ENCODE results near the gene NKAIN2. TPM values are rescaled to one million over a fixed set of nuclear protein-coding genes. Genes with fewer than 3 reads are reported as not detected.
"Not testable (repeated sequence)": the region's sequence is repeated elsewhere in the genome, so short reads cannot be mapped to it uniquely, and the experiment has no call there.

Gene NKAIN2
- total RNA-seq, 3 donors from 2014 or later (not counting 1 experiment from before 2014, with no cell fraction given) = 0.45 TPM; not detected in 2

GRCh38 chr6:124237911-124238310 lies 434.2 kb downstream of the NKAIN2 start:
- Mint-ChIP-seq H3K27ac (no peak overlapping the region), H3K9me3 (peaks cover 17 to 19% of the 10 kb centered on the region in 2 donors), H3K4me1 (no peaks in the 10 kb centered on the region), H3K27me3 (ENCODE audit: low read depth in 2 of 2) (no peaks in the 10 kb centered on the region), H3K4me3 (no peak overlapping the region), H3K36me3 (peaks cover 8% of the 10 kb centered on the region)
- Histone ChIP-seq H3K27ac (ENCODE audit: low read length) (no peak overlapping the region), H3K4me1 (ENCODE audit: control insufficient read depth, insufficient read depth, low read length) (no peaks in the 10 kb centered on the region), H3K27me3 (ENCODE audit: control insufficient read depth, insufficient read depth, low read length) (no peaks in the 10 kb centered on the region), H3K9me3 (ENCODE audit: control insufficient read depth, insufficient read depth, low read length) (no peaks in the 10 kb centered on the region), H3K4me3 (ENCODE audit: low read length) (no peak overlapping the region), H3K36me3 (ENCODE audit: control insufficient read depth, insufficient read depth, low read length) (no peaks in the 10 kb centered on the region)
- no peak for DNase-seq
- ATAC-seq = no peak
- intact Hi-C loops (cut with micrococcal nuclease) = no loop called here
- TF ChIP-seq, protein P1, sequence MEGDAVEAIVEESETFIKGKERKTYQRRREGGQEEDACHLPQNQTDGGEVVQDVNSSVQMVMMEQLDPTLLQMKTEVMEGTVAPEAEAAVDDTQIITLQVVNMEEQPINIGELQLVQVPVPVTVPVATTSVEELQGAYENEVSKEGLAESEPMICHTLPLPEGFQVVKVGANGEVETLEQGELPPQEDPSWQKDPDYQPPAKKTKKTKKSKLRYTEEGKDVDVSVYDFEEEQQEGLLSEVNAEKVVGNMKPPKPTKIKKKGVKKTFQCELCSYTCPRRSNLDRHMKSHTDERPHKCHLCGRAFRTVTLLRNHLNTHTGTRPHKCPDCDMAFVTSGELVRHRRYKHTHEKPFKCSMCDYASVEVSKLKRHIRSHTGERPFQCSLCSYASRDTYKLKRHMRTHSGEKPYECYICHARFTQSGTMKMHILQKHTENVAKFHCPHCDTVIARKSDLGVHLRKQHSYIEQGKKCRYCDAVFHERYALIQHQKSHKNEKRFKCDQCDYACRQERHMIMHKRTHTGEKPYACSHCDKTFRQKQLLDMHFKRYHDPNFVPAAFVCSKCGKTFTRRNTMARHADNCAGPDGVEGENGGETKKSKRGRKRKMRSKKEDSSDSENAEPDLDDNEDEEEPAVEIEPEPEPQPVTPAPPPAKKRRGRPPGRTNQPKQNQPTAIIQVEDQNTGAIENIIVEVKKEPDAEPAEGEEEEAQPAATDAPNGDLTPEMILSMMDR (IDR thresholded peaks at IDR 0.05) = no peak
- 100% methylated on average over 1 of the region's 3 CpGs for WGBS (ENCODE audit: insufficient coverage)

DNA sequence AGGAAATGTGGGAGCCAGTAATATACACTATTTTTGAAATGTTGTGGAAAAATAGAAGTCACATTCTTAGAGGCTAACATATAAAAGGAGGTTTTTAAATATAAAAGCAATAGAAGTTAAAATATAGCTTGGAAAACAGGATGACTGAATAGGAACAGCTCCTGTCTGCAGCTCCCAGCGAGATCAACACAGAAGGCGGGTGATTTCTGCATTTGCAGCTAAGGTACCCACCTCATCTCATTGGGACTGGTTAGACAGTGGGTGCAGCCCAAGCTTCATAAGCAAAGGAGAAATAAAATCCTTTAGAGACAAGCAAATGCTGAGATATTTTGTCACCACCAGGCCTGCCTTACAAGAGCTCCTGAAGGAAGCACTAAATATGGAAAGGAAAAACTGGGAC lies 434.7 kb downstream of the NKAIN2 start:
- H3K27ac Mint-ChIP-seq; H3K9me3 ChIP-seq (ENCODE audit: control insufficient read depth, insufficient read depth, low read length); ATAC-seq; intact Hi-C loops (cut with micrococcal nuclease); H3K27me3 Mint-ChIP-seq (ENCODE audit: low read depth in 2 of 2); DNase-seq; H3K4me1 ChIP-seq (ENCODE audit: control insufficient read depth, insufficient read depth, low read length); H3K4me3 Mint-ChIP-seq; H3K27me3 ChIP-seq (ENCODE audit: control insufficient read depth, insufficient read depth, low read length); H3K27ac ChIP-seq (ENCODE audit: low read length); H3K4me3 ChIP-seq (ENCODE audit: low read length); H3K36me3 ChIP-seq (ENCODE audit: control insufficient read depth, insufficient read depth, low read length); H3K36me3 Mint-ChIP-seq; H3K4me1 Mint-ChIP-seq: not testable (repeated sequence)
- peaks cover 19 to 22% of the 10 kb centered on the region in 2 donors for H3K9me3 Mint-ChIP-seq
- WGBS (ENCODE audit: insufficient coverage) = 88% methylated on average over 2 of the region's 2 CpGs

- Mint-ChIP-seq H3K36me3 (no peaks in the 10 kb centered on the region), H3K4me3 (no peak overlapping the region), H3K9me3 (peaks cover 7 to 8% of the 10 kb centered on the region in 2 donors), H3K27ac (no peak overlapping the region), H3K27me3 (ENCODE audit: low read depth in 2 of 2) (no peaks in the 10 kb centered on the region), H3K4me1 (no peaks in the 10 kb centered on the region)
- no peak overlapping the region for H3K27ac ChIP-seq (ENCODE audit: low read length)
- no peak overlapping the region for H3K4me3 ChIP-seq (ENCODE audit: low read length)
- H3K27me3 ChIP-seq (ENCODE audit: control insufficient read depth, insufficient read depth, low read length) = no peaks in the 10 kb centered on the region
- ATAC-seq (no peak), DNase-seq (no peak)
- H3K4me1 ChIP-seq (ENCODE audit: control insufficient read depth, insufficient read depth, low read length) = no peaks in the 10 kb centered on the region
- no peaks in the 10 kb centered on the region for H3K36me3 ChIP-seq (ENCODE audit: control insufficient read depth, insufficient read depth, low read length)
- TF ChIP-seq, protein P1 (IDR thresholded peaks at IDR 0.05) = no peak
- intact Hi-C loops (cut with micrococcal nuclease) = no loop called here
- no peaks in the 10 kb centered on the region for H3K9me3 ChIP-seq (ENCODE audit: control insufficient read depth, insufficient read depth, low read length)
- 93% methylated on average over 8 of the region's 8 CpGs for WGBS (ENCODE audit: insufficient coverage)
These were observed 451.4 kb downstream of the NKAIN2 start for GRCh38 chr6:124254941-124255685.

DNA sequence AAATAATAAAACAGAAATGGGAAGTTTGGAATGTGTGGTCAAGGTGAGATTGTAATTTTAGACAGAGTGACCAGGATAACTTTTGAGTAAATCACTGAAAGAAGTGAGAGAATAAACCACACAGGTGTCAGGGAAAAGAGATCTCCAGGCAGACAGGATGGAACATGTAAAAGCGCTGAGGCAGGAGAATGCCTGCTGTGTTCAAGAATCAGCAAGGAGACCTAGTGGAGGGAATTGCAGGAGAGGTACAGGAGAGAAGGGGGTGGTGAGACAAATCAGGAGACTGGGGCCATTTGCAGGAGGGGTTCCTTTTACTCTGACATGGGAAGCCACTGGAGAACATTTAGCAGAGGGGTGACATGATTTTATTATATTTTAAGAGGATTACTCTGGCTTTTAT lies 456.7 kb downstream of the NKAIN2 start:
- Mint-ChIP-seq H3K9me3 (peaks cover 14 to 16% of the 10 kb centered on the region in 2 donors), H3K27me3 (ENCODE audit: low read depth in 2 of 2) (no peaks in the 10 kb centered on the region), H3K4me1 (no peaks in the 10 kb centered on the region), H3K27ac (no peak overlapping the region), H3K4me3 (no peak overlapping the region), H3K36me3 (no peaks in the 10 kb centered on the region)
- Histone ChIP-seq H3K4me1 (ENCODE audit: control insufficient read depth, insufficient read depth, low read length) (no peaks in the 10 kb centered on the region), H3K36me3 (ENCODE audit: control insufficient read depth, insufficient read depth, low read length) (no peaks in the 10 kb centered on the region), H3K27me3 (ENCODE audit: control insufficient read depth, insufficient read depth, low read length) (no peaks in the 10 kb centered on the region), H3K4me3 (ENCODE audit: low read length) (no peak overlapping the region), H3K27ac (ENCODE audit: low read length) (no peak overlapping the region), H3K9me3 (ENCODE audit: control insufficient read depth, insufficient read depth, low read length) (no peaks in the 10 kb centered on the region)
- ATAC-seq (no peak), DNase-seq (no peak)
- TF ChIP-seq, protein P1 (IDR thresholded peaks at IDR 0.05) = no peak
- intact Hi-C loops (cut with micrococcal nuclease) = no loop called here
- 88% methylated on average over 1 of the region's 1 CpG for WGBS (ENCODE audit: insufficient coverage)
